22Rv1 (cell line): Measurements from ENCODE around the gene EAF1.
"Not testable (repeated sequence)": the region's sequence is repeated elsewhere in the genome, so short reads cannot be mapped to it uniquely, and the experiment has no call there.

ENCODE experiments used
- H3K27ac ChIP-seq: fragments of 450-650 bp; 2 replicates; pipeline ENCODE4 v1.5.1; 2017
- CTCF ChIP-seq: fragments of 450-650 bp; IDR thresholded peaks from 2 replicates; pipeline ENCODE4 v1.5.1; 2017; ENCODE audit warnings: mild to moderate bottlenecking
- ZFX ChIP-seq: fragments of 450-650 bp; IDR thresholded peaks from 2 replicates; pipeline ENCODE4 v1.6.1; 2017; ENCODE audit warnings: antibody characterized with exemption, borderline replicate concordance

Gene EAF1

GRCh38 chr3:15471861-15472260 lies 44.5 kb downstream of the EAF1 start:
- H3K27ac ChIP-seq, result no peak overlapping the region
- TF ChIP-seq ZFX (no peak), CTCF (no peak)

- no peak overlapping the region for H3K27ac ChIP-seq
- no peak for TF ChIP-seq CTCF
- no peak for TF ChIP-seq ZFX
Measured at GRCh38 chr3:15475161-15475560, 47.8 kb downstream of the EAF1 start.

- no peak overlapping the region for H3K27ac ChIP-seq
- no peak for TF ChIP-seq ZFX
- no peak for TF ChIP-seq CTCF
Measured at GRCh38 chr3:15476378-15476777, 49.0 kb downstream of the EAF1 start.

- TF ChIP-seq CTCF (no peak), ZFX (no peak)
- no peak overlapping the region for H3K27ac ChIP-seq
Measured at GRCh38 chr3:15477951-15478639, 50.7 kb downstream of the EAF1 start.

GRCh38 chr3:15478640-15478979 lies 51.2 kb downstream of the EAF1 start:
- no peak for TF ChIP-seq CTCF
- TF ChIP-seq ZFX, result no peak
- H3K27ac ChIP-seq, result no peak overlapping the region

- H3K27ac ChIP-seq, result no peak overlapping the region
- TF ChIP-seq CTCF (no peak), ZFX (no peak)
Measured at GRCh38 chr3:15479400-15480224, 52.2 kb downstream of the EAF1 start.

GRCh38 chr3:15484551-15484950 lies 57.2 kb downstream of the EAF1 start:
- H3K27ac ChIP-seq, result not testable (repeated sequence)
